ENCODE data around the gene GET3.

GET3 gene

DNA sequence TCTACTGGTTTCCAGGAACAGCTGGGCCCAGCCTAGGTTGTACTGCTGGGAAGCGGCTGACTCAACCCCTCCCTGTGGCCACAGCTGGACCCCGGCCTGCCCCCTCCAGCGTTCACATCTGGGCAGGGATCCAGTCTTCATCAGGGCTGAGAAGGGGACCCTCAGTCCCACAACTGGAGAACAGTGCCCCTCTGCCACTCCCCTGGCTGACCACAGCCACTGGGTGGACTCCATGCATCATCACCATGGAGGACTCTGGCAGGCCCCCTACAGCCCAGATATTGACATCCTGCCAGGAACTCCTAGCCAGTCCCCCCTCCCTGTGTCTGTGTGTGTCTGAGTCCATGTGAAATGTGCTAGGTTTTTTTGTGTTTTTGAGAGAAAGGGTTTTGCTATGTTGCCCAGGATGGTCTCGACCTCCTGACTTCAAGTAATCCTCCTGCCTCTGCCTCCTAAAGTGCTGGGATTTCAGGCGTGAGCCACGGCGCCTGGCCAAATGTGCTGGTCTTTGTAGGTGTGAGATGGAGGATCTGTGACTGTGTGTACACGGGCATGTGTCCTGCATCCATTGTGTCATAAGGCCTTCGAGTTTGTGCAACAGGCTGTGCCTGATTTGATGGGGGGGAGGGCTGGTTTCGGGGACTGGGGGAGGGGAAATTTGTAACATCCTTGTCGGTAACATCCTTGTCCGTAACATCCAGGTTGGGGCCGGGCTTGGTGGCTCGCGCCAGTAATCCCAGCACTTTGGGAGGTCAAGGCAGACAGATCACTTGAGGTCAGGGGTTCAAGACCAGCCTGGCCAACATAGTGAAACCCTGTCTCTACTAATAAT, 42.1 kb downstream of the GET3 start:
- peak; percentile 47 for DNase-seq (ENCODE audit: low read depth, low spot score)

DNA sequence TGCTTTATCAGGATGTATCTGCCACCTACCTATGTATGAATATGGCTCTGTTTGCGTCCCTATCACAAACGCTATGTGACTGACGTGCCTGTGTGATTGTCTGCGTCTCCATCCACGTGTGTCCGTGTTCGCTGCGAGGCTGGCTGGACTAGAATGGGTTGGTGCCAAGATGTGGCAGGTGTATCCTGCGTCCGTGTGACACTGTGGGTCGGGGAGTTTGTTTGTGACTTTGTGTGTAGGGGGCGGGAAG, 44.8 kb downstream of the GET3 start:
- no peak for DNase-seq (ENCODE audit: low read depth, low spot score)

DNA sequence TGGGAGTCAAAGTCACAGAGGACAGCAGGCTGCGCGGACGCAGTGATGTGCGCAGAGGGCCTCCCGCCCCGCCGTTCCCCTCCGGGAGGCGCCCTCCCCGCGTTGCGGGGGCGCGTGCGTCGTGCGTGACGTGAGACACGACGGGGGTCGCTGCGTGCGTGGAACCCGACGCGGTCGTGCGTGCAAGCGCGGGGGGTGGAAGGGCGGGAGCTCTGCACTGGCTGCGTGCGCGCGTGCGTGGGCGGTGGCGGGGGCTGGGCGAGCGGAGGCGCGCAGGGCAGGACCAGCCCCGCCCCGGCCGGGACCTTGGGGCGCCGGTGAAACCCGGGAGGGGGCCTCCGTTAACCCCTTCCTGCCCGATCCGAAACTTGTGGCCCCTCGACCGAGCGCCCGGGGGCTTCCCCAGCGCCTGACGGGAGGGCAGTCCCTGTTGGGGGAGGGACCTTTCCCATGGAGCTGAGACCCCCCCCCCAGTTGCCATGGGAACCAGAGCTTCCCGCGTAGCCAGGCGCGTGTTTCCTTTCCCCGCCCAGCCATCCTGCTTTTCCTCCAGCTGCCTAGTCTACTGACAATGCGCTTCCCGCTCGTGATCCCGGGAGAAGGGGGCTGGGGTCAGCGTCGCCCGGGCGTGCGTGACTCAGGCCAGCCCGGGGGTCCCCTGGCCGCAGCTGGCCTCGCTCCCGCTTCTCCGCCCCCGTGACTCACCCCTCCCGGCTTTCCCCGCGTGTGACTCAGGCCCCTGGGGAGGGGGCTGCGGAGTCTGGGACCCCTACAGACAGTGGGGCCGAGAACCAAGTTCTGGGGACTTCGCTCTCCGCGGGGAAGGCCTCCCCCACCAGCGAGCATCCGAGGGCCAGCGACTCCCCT, 45.4 kb downstream of the GET3 start:
- peak; percentile 76 for DNase-seq (ENCODE audit: low read depth, low spot score)

DNA sequence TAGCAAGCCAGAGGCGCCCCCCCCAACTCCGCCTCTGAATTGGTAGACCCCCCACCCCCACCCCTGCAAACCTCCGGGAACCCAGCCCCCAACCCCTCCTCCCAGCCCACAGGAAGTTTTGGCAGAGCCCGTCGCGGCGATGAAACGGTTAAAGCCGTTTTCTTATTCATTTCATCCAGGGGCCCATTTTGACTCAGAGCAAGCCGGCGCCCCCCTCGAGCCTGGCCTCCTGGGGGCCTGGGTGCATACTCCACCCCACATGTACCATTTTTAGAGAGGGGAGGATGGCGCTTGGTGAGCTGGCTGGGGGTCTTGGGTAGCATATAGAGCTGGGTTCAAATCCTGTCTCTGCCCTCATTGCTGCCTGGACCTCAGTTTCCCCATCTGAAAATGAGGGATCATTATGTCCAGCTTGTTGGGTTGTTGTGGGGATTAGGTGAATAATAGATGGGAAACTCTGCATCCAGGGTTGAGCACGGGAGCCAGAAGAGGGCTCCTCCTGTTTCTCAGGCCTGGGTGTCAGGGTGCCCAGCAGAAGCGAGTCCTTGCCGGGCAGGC, 46.1 kb downstream of the GET3 start:
- no peak for DNase-seq (ENCODE audit: low read depth, low spot score)

DNA sequence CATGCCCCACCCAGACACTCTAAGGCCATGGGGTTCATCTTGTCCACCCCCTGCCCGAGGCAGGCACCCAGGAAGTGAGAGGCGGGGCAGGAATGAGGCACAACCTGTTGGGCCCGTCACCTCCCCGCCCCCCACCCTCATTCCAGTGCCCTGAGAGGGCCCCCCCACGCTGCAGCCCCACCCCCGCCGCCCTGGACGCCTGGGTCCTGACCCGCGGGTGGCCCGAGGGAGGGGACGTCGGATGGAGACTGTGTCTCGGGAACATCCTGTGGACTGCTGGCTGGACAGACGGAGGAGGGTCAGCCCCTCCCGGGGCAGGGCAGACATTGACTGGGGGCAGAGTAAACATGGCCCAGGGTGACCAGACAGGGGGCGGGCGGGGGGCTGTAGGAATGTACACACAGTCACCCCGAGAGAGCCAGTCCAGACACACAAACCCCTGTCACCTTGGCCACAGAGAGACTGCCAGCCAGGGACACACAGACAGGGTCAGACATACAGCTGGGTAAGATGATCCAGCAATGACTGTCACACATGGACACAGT, 46.6 kb downstream of the GET3 start:
- no peak for DNase-seq (ENCODE audit: low read depth, low spot score)

DNA sequence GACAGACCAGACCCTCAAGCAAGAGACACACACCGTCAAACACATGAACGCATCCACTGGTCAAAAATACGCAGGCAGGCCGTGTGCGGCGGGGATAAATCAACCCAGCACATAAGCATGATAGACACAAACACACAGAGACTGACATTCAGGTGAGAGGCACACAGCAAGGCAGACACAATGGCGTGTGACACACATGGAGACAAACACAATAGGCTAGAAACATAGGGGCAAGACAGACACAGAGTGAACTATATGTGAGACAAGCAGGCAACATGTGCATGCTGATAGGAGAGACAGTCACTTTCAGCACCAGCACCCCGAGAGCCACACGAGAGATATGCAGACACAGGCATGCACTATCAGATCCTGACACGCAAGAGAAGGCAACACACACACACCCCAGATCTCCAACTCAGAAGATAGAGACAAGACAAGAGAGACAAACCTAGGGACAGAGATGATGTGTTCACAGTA, 47.1 kb downstream of the GET3 start:
- DNase-seq (ENCODE audit: low read depth, low spot score), result no peak

DNA sequence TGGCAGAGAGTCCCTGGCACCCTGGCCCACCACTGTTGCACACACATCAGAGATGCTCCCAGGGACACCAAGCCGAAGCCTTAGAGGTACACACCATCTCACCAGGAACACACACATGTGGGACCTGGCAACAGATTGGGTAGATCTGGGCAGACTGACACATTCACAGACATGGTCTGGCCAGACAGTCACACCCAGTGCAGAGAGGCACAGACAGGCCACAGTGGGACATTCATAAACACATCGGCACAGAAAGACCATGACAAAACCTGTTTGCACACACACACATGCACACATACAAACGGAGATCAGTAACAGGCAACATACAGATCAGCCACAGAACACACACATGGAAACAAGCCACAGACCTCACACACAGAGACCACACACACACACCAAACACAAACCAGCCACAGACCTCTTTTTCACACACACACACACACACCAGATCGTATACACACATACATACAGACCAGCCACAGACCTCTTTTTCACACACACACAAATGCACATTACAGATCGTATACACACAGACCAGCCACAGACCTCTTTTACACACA, 47.7 kb downstream of the GET3 start:
- DNase-seq (ENCODE audit: low read depth, low spot score), result no peak

DNA sequence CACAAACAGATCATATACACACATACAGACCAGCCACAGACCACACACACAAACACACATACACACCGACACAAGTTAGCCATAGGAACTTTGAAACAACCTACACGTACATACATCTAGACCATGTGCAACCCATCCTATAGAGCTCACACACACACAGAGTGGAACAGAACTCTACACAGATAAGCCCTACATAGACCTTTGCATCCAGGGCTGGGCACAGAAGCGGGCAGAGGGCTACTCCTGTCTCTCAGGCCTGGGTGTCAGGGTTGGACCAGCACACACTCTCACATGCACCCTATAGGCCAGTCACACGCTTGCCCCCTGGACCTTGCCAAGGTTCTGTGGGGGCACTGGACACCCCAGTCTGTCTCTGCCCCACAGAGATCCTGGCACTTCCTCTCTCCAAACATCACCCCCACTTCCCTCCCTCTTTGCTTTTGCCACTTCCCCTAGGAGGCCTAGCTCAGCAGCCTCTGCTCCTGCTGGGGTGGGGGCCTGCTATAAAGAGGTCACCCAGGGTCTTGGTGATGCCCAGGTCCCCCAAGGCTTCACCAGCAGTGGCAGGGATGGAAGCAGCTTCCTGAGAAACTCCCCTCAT, 48.2 kb downstream of the GET3 start:
- no peak for DNase-seq (ENCODE audit: low read depth, low spot score)

DNA sequence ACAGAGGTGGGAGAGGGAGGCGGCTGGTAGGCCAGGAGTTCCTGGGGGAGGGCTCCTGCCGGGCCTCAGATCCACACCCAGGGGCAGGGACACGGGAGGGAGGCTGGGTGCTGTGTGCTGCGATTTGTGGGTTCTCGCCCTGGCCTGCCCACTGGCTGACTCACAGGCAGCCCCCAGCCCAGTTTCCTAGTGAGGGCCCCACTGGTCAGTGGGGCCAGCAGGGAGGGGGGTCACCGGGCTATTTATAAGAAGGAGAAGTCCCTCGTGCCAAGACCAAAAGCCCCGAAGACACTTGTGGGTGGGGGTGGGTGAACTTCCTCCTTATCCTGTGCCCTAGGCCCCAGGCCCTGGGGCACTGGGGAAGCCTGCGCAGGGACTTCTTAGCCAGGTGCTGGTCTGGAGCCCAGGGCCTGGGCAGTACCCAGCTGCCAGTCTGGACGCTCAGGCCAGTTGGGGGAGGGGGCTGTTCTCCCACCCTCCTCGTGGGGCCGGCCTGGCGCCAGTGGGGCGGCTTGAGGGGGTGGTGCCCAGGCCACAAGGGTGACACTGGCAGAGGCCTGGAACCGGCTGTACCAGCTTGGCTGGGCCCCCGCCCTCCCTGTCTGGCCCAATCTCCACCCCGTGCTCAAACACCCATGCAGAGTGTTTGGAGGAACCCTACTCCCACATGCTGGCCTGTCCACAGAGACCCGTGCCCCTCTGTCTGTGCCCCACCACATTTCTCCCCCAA, 49.0 kb downstream of the GET3 start:
- no peak for DNase-seq (ENCODE audit: low read depth, low spot score)

DNA sequence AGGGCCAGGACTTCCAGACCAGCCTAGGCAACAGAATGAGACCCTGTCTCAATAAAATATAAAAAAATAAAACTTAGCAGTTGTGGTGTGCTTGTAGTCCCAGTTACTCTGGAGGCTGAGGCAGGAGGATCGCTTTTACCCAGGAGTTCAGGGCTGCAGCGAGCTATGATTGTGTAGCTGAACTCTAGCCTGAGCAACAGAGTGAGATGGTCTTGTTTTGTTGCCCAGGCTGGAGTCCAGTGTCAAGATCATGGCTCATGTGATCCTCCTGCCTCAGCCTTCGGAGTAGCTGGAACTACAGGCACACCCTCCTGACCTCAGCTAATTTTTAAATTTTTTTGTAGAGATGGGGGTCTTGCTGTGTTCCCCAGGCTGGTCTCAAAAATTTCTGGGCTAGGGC, 49.7 kb downstream of the GET3 start:
- DNase-seq (ENCODE audit: low read depth, low spot score), result no peak

DNA sequence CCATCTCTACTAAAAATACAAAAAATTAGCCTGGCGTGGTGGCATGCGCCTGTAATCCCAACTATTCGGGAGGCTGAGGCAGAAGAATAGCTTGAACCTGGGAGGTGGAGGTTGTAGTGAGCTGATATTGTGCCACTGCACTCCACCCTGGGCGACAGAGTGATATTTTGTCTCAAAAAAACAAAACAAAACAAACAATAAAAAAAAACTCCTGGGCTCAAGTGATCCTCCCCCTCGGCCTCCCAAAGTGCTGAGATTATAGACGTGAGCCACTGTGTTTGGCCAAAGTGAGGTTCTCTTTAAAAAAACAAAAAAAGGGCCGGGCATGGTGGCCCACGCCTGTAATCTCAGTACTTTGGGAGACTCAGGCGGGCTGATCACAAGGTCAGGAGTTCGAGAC, 50.2 kb downstream of the GET3 start:
- no peak for DNase-seq (ENCODE audit: low read depth, low spot score)

DNA sequence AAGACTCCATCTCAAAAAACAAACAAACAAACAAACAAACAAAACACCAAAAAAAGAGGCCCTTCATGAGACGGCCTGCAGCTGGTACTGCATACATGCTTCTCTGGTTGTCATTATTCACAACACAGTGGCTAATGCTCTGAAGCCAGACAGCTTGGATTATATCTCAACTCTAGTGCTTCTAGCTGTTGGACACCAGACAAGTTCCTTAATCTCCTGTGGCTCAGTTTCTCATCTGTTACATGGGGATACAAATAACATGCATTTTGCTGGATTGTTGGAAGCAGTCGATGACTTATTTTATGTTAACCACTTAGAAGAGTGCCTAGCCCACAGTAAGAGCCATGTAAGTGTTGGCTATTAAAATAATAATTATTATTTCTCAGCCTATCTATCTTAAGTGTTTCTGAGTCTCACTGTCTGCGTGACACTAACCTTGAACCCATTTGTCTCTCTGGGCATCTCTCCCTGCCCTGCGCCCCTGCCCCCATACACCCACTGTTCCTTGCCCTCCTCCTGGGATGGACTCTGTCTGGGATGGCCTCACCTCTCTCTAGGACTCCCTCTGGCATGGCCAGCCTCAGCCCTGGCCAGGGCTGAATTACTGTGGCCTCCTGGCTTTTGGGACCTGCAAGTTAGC, 50.9 kb downstream of the GET3 start:
- DNase-seq (ENCODE audit: low read depth, low spot score), result no peak

DNA sequence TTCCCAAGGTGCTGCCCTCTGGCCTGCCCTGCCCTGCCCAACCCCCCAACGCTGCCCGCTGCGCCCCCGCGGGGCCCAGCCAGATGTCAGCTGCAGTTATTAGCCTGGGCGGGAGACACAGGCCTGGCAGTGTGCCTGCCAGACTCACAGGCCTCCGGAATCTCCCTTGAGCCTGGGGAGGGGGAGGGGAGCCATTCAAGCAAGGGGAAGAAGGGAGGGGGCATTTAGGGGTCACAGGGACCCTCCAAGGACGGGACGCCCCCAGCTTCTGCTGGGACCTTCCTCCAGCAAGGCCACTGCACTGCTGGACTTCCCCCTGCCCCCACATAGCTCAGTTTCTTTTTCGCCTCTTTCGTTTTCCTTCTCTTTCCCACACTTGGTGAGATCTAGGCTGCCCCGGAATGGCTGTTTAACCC, 51.4 kb downstream of the GET3 start:
- peak; percentile 65 for DNase-seq (ENCODE audit: low read depth, low spot score)

DNA sequence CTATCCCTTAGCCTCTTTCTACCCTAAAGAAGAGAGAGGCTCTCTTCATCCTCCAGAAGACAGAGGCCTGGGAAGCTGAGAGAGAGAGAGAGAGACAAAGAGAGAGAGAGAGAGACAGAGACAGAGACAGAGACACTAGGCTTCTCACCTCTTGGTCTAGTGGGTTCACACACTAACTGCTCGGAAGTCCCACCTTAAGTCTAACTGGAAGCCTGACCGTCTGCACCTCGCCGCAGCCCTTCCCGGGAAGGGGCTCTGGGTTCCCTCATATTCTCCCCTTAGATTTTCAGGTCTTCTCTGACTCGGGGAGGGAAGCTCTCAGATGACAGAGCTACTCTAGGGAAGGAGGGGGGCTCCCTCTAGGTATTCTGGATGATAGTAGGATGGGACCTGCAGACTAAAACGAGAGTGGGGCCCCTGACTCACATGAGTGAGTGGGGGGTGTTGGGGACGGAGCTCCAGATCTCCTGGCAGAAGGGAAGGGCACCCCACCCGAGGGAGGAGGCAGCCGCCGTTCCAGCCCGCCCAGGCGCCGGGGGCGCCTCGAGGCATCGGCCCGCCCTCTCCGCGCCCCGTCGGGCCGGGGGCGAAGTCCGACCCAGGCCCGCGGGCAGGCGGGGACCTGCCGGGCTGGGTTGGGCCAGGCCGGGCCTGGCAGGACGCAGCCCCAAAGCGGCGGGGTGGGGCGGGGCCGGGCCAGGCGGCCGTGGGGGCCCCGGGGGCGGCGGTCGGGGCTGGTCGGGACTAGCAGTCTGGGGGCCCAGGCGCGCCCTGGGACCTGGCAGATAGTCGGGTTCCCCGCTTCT, 52.0 kb downstream of the GET3 start:
- no peak for DNase-seq (ENCODE audit: low read depth, low spot score)

DNA sequence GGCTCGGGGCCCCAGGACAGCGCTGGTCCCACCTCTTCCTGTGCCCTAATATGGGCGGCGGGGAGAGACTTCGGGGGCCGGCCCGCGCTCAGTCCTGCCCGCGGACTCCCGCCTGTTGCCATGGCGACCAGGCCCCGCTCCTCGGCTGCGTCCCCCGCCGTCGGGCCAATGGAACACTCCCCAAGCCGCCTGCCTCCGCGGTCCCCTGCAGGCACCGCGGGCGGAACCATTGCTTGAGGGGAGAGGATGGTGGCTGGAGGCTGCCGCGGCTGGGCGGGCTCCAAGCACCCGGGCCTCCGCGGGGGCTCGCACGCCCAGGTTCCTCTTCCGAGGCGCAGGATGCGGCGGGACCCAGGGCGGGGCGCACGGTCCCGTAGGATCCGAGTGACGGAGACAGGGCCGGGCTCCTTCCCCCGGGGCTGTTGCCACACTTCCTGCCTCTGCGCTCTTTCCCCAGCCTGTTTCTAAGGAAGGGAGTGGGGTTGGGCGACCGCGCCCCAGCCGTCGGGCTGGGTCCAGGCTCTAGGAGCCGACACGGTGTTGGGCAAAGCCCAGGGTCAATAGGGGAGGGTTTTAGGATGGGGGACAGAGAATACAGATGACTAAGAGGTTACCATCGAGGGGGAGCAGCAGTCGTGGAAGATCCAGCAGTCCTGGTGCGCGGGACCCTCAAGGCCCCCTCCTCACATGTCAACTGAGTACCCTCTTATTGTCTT, 52.8 kb downstream of the GET3 start:
- DNase-seq (ENCODE audit: low read depth, low spot score), result peak; percentile 95

DNA sequence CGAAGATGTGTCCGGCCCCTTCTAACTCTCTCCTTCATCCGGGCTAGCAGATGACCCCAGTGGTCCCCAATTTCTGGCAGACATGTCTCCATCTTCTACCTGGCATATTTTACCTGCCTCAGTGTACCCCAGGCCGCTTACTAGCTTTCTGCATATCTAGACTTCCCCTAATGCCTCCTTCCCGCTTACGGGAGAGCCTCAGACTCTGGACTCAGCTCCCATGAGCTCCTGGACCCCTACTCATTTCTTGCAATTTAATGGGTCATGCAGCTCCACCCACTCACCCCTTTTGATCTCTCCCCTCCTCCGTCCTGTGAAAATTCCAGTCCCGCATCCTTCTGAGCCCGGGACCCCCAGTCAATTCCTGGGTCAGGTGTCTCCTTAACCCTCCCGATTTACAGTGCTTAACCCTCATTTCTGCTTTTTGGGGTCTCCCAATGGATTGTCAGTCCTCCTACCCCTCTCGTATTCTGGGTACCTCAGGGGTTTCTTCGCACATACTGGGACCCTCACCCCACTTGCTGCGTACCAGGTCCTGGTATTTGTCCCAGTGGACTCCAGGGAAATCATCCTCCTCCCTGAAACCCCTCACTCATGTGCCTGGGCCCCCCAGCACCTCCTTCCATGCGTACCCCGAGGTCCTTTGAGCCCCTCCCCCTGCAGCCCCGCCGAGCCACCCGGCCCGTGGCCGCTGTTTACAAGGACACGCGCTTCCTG, 53.5 kb downstream of the GET3 start:
- DNase-seq (ENCODE audit: low read depth, low spot score), result no peak

DNA sequence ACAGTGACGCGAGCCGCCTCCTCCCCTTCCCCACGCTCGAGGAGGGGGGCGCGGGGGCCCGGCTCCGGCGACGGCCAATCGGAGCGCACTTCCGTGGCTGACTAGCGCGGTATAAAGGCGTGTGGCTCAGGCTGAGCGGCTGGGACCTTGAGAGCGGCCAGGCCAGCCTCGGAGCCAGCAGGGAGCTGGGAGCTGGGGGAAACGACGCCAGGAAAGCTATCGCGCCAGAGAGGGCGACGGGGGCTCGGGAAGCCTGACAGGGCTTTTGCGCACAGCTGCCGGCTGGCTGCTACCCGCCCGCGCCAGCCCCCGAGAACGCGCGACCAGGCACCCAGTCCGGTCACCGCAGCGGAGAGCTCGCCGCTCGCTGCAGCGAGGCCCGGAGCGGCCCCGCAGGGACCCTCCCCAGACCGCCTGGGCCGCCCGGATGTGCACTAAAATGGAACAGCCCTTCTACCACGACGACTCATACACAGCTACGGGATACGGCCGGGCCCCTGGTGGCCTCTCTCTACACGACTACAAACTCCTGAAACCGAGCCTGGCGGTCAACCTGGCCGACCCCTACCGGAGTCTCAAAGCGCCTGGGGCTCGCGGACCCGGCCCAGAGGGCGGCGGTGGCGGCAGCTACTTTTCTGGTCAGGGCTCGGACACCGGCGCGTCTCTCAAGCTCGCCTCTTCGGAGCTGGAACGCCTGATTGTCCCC, 54.2 kb downstream of the GET3 start, which contains the start of gene JUNB:
TSS of gene JUNB (plus strand) at position 142 of the 706 bp plus-strand sequence. CDS start at position 428, 286 bp downstream.
- DNase-seq (ENCODE audit: low read depth, low spot score), result peak; percentile 91
